Keratinocyte (primary cell): Measurements from ENCODE around the gene CDC6. TPM values are rescaled to one million over a fixed set of nuclear protein-coding genes. Genes with fewer than 3 reads are reported as not detected.

ENCODE experiments used
- DNase-seq: peaks from one replicate; pipeline ENCODE4 v3.0.0-alpha.2; 2011; ENCODE audit warnings: low read depth, missing footprints, low spot score
- FAIRE-seq: peaks from 2 replicates; lab custom pipeline; 2011; peaks lifted over from hg19 to GRCh38; lab: Jason Lieb, UNC
- H2AFZ ChIP-seq: 2 replicates; pipeline ENCODE4 v1.6.0; 2012; ENCODE audit warnings: low read length, control low read depth, inconsistent platforms; ENCODE audit not compliant: control insufficient read depth
- H3K27ac ChIP-seq: 2 replicates; pipeline ENCODE4 v1.5.1; 2011; ENCODE audit warnings: low read length; ENCODE audit not compliant: control insufficient read depth, insufficient read depth
- H3K27me3 ChIP-seq: 3 replicates; pipeline ENCODE4 v1.6.0; 2011; ENCODE audit warnings: low read length; ENCODE audit not compliant: control insufficient read depth, insufficient read depth; ENCODE audit errors: extremely low read depth
- H3K36me3 ChIP-seq, 2 experiments: 2 replicates in 1 of 2; 3 replicates in 1 of 2; pipeline ENCODE4 v1.5.1; 2011; ENCODE audit warnings: low read length in 2 of 2, mild to moderate bottlenecking in 1 of 2; ENCODE audit not compliant: control insufficient read depth in 2 of 2, insufficient read depth in 2 of 2; ENCODE audit errors: extremely low read depth in 1 of 2
- H3K4me1 ChIP-seq: 3 replicates; pipeline ENCODE4 v1.5.1; 2011; ENCODE audit warnings: low read length; ENCODE audit not compliant: control insufficient read depth, insufficient read depth; ENCODE audit errors: extremely low read depth
- H3K4me2 ChIP-seq: 3 replicates; pipeline ENCODE4 v1.6.0; 2011; ENCODE audit warnings: low read depth, low read length; ENCODE audit not compliant: control insufficient read depth, insufficient read depth; ENCODE audit errors: extremely low read depth
- H3K4me3 ChIP-seq, 3 experiments: fragments of 200-600 bp in 1 of 3; sonication (generic) in 1 of 3; 2 replicates in 2 of 3; 3 replicates in 1 of 3; pipeline ENCODE4 v1.5.1; 2011 to 2016; ENCODE audit warnings: low read length in 3 of 3, mild to moderate bottlenecking in 3 of 3, control low read depth in 2 of 3, inconsistent platforms in 1 of 3, low read depth in 1 of 3, mixed read lengths in 1 of 3, mixed run types in 1 of 3, moderate library complexity in 1 of 3; ENCODE audit not compliant: control insufficient read depth in 2 of 3, insufficient read depth in 2 of 3; ENCODE audit errors: extremely low read depth in 1 of 3
- H3K79me2 ChIP-seq: 2 replicates; pipeline ENCODE4 v1.6.0; 2012; ENCODE audit warnings: low read length; ENCODE audit not compliant: control insufficient read depth, insufficient read depth
- H3K9ac ChIP-seq: 3 replicates; pipeline ENCODE4 v1.6.0; 2011; ENCODE audit warnings: low read length; ENCODE audit not compliant: control insufficient read depth, insufficient read depth; ENCODE audit errors: extremely low read depth
- H3K9me1 ChIP-seq: 3 replicates; pipeline ENCODE4 v1.6.0; 2011; ENCODE audit warnings: low read length; ENCODE audit not compliant: control insufficient read depth, insufficient read depth; ENCODE audit errors: extremely low read depth
- H3K9me3 ChIP-seq: 2 replicates; pipeline ENCODE4 v1.5.1; 2012; ENCODE audit warnings: low read depth, low read length; ENCODE audit not compliant: control insufficient read depth
- H4K20me1 ChIP-seq: 3 replicates; pipeline ENCODE4 v1.6.0; 2011; ENCODE audit warnings: low read length; ENCODE audit not compliant: control insufficient read depth, insufficient read depth; ENCODE audit errors: extremely low read depth
- CTCF ChIP-seq, 3 experiments: IDR thresholded peaks in 1 of 3; conservative IDR thresholded peaks in 1 of 3; optimal IDR thresholded peaks in 1 of 3; 2 replicates in 2 of 3; 3 replicates in 1 of 3; pipeline versions ENCODE3 to v1.5.1; 2011; ENCODE audit warnings: low read length in 3 of 3, mild to moderate bottlenecking in 3 of 3, moderate library complexity in 2 of 3, control low read depth in 1 of 3, inconsistent platforms in 1 of 3; ENCODE audit not compliant: insufficient read depth in 2 of 3; ENCODE audit errors: extremely low read depth in 1 of 3
- EZH2 ChIP-seq: IDR thresholded peaks from one replicate; pipeline ENCODE4 v1.6.1; 2012; ENCODE audit warnings: inconsistent platforms, mild to moderate bottlenecking, low read length, moderate library complexity
- dilution Hi-C: fragments of 300-500 bp; cut with MboI; formaldehyde crosslinking; loops from one replicate; pipeline ENCODE4 v1.7.0; 2020; ENCODE audit warnings: low sequenced_read_pairs; ENCODE audit not compliant: extremely low pct_ligation_motif_present
- polyA plus RNA-seq, 5 experiments: library from polyadenylated mRNA; depleted of rRNA in 3 of 5; stranded (reverse) in 3 of 5; stranded (forward) in 1 of 5; unstranded in 1 of 5; fragments of >200 nt; gene quantifications; 1 replicate in 1 of 5; 2 replicates in 3 of 5; 3 replicates in 1 of 5; pipeline versions ENCODE4 v1.2.1 to v1.2.3, GENCODE V29; 2011 to 2012; ENCODE audit warnings: missing spikeins in 2 of 5, low read depth in 1 of 5, low replicate concordance in 1 of 5

Gene CDC6
- polyA plus RNA-seq, 1 donor (not counting 4 experiments of a cell fraction or from before 2014, with no cell fraction given) = 28.0 TPM

- Histone ChIP-seq H3K9me1 (no peaks in the 10 kb centered on the region), H3K9ac (no peak overlapping the region), H3K4me1 (peaks cover 68% of the 10 kb centered on the region), H3K9me3 (no peaks in the 10 kb centered on the region), H3K4me3 (no peak overlapping the region), H3K4me2 (no peak overlapping the region), H2AFZ (no peak overlapping the region), H3K27me3 (no peaks in the 10 kb centered on the region), H3K79me2 (no peaks in the 10 kb centered on the region), H3K36me3 (peaks cover 0 to 15% of the 10 kb centered on the region in 2 experiments), H3K27ac (no peak overlapping the region), H4K20me1 (no peaks in the 10 kb centered on the region)
- FAIRE-seq = no peak
- dilution Hi-C loops = no loop called here
- TF ChIP-seq CTCF (optimal IDR thresholded peaks at IDR 0.05 in 1 of 3, IDR thresholded peaks at IDR 0.05 in 1 of 3, conservative IDR thresholded peaks at IDR 0.05 in 1 of 3; ENCODE audit: extremely low read depth in 1 of 3, insufficient read depth in 2 of 3, low read length in 3 of 3) = no peak
- no peak for TF ChIP-seq EZH2
- DNase-seq = no peak
Observed at GRCh38 chr17:40307001-40307730, 19.5 kb downstream of the CDC6 start.

GRCh38 chr17:40307740-40308239 is 20.1 kb downstream of the CDC6 start:
- Histone ChIP-seq H3K4me3 (no peak overlapping the region), H3K27ac (no peak overlapping the region), H3K9me3 (no peaks in the 10 kb centered on the region), H3K9ac (no peak overlapping the region), H3K4me2 (no peak overlapping the region), H3K4me1 (peaks cover 74% of the 10 kb centered on the region), H3K27me3 (no peaks in the 10 kb centered on the region), H3K79me2 (no peaks in the 10 kb centered on the region), H3K36me3 (peaks cover 0 to 15% of the 10 kb centered on the region in 2 experiments), H3K9me1 (no peaks in the 10 kb centered on the region), H4K20me1 (no peaks in the 10 kb centered on the region), H2AFZ (no peak overlapping the region)
- FAIRE-seq (no peak), DNase-seq (no peak)
- dilution Hi-C loops = no loop called here
- TF ChIP-seq EZH2 (no peak), CTCF (optimal IDR thresholded peaks at IDR 0.05 in 1 of 3, IDR thresholded peaks at IDR 0.05 in 1 of 3, conservative IDR thresholded peaks at IDR 0.05 in 1 of 3; ENCODE audit: extremely low read depth in 1 of 3, insufficient read depth in 2 of 3, low read length in 3 of 3) (no peak)
